C4-2B (cell line): ENCODE results near the gene LAMA2.

Experiments used
- H3K27ac ChIP-seq: fragments of 450-650 bp; 2 replicates; pipeline ENCODE4 v1.5.1; 2017
- ZFX ChIP-seq: fragments of 450-650 bp; IDR thresholded peaks from 2 replicates; pipeline ENCODE4 v1.6.1; 2017
- TF ChIP-seq, protein P1 (sequence below): fragments of 450-650 bp; conservative IDR thresholded peaks from 2 replicates; pipeline ENCODE4 v1.5.1; 2017; ENCODE audit warnings: mild to moderate bottlenecking

LAMA2 gene

DNA sequence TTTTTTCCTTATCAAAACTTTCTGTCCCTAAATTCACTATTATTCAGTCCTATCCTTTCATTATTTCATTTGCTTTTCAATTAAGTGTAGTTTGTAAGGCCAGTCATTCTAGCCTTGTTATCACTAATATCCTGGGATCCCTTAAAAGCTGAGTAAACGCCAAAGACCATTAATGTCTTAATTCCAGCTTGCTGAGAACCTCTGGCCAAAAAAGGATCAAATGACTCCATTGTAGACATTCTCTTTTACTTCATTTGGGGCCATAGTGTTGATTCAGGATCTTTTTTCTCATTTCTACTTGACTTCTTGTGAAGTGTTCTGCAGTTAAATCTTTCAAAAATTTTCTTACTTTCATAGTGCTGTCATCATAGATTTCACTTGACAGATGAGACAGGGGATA, 379.7 kb downstream of the LAMA2 start:
- H3K27ac ChIP-seq: no peak overlapping the region
- TF ChIP-seq, protein P1, sequence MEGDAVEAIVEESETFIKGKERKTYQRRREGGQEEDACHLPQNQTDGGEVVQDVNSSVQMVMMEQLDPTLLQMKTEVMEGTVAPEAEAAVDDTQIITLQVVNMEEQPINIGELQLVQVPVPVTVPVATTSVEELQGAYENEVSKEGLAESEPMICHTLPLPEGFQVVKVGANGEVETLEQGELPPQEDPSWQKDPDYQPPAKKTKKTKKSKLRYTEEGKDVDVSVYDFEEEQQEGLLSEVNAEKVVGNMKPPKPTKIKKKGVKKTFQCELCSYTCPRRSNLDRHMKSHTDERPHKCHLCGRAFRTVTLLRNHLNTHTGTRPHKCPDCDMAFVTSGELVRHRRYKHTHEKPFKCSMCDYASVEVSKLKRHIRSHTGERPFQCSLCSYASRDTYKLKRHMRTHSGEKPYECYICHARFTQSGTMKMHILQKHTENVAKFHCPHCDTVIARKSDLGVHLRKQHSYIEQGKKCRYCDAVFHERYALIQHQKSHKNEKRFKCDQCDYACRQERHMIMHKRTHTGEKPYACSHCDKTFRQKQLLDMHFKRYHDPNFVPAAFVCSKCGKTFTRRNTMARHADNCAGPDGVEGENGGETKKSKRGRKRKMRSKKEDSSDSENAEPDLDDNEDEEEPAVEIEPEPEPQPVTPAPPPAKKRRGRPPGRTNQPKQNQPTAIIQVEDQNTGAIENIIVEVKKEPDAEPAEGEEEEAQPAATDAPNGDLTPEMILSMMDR: no peak
- TF ChIP-seq ZFX: no peak

DNA sequence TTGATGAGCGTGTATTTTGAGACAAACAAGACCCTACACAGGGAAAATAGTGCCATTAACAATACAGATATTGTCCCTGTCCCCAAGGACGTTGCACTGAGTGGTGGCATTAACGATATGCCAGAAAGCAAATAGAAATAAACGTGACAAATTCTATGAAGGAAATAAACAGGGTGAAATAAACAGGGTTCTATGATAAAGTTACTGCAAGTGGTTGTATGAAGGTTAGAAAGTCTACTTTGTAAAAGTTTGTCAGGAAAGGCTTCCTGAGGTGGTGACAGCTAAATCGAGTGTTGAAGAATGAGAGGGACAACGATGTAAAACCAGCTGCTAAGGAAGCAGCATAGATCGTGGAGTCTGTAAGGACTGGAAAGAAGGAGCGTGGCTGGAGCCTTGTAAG, 380.2 kb downstream of the LAMA2 start:
- H3K27ac ChIP-seq: no peak overlapping the region
- no peak for TF ChIP-seq ZFX
- TF ChIP-seq, protein P1: no peak

- TF ChIP-seq, protein P1: no peak
- TF ChIP-seq ZFX: no peak
Observed at GRCh38 chr6:129264480-129265045, 381.6 kb downstream of the LAMA2 start.

DNA sequence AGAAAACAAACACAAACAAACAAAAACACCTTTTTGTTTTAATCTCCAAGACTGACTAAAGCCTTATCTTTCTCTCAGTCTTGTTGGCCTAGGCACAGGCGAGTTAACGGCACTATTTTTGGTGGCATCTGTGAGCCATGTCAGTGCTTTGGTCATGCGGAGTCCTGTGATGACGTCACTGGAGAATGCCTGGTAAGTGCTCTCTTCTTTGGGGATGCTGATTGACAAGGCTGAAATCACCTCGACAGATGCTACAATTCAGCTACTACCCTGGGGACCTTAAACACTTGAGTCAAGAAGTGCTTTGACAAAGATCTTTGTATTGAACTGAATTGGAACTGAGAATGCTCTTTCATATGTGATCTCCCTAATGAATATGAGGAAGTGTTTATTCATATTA, 384.1 kb downstream of the LAMA2 start:
- no peak overlapping the region for H3K27ac ChIP-seq
- TF ChIP-seq, protein P1: no peak
- TF ChIP-seq ZFX: no peak

More at GRCh38 chr6:129264480-129265045, 381.6 kb downstream of the LAMA2 start:
- H3K27ac ChIP-seq: no peak overlapping the region

DNA sequence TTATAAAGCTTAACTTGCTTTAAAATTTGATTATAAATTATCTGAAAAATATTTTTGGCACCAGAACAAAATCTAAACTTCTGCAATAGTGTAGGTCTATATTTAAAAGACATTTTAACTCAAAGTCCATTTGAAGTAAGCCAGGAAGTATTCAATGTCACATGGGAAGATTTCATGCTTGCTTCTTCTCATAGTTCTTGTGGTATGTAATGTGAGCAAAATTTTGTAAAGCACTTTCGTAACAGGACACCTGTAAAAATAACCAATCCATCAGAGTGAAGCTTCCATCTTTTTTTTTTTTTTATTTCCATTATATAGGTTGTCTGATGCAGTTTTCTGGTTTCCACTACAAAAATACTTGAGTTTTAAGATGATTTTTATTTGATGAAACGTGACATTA, 386.1 kb downstream of the LAMA2 start:
- H3K27ac ChIP-seq: no peak overlapping the region
- TF ChIP-seq, protein P1: no peak
- TF ChIP-seq ZFX: no peak

- TF ChIP-seq ZFX: no peak
- TF ChIP-seq, protein P1: no peak
- H3K27ac ChIP-seq: no peak overlapping the region
Observed at GRCh38 chr6:129269891-129270290, 387.0 kb downstream of the LAMA2 start.

DNA sequence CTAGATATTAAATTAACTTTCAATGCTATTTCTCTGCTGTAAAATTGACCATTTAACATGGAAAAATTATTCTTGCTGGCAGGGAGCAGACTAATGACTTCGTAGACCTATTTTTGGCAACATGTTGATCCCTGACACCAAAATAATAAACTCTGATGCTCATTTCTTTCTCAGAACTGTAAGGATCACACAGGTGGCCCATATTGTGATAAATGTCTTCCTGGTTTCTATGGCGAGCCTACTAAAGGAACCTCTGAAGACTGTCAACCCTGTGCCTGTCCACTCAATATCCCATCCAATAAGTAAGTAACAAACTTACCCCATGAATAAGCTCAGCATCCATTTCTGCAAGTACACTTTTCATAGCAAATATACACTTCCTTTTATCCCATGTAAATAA, 387.5 kb downstream of the LAMA2 start:
- H3K27ac ChIP-seq: no peak overlapping the region
- TF ChIP-seq, protein P1: no peak
- no peak for TF ChIP-seq ZFX
